ENCODE data around the gene RAB44.
A peak's percentile ranks its signal among the peaks of the same experiment; 100 is the strongest.

Gene RAB44

DNA sequence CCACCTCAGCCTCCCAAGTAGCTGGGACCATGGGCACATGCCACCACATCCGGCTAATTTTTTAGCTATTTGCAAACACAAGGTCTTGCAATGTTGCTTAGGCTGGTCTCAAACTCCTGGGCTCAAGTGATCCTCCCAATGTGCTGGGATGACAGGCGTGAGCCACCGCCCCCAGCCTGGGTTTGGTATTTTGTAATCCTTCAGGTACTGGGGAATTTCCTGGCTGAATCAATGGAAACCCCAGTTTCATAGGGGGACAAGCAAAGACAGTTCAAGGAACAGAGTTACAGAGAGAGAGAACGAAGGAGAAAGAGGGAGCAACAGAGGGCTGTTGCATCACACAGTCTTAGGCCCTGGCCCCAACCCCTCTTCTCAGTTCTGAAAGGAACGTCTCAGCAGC lies 35.7 kb downstream of the RAB44 start:
- Mint-ChIP-seq H3K4me1 (ENCODE audit: low read depth) (peaks cover 36% of the 10 kb centered on the region), H3K27me3 (ENCODE audit: low read depth) (no peaks in the 10 kb centered on the region), H3K27ac (no peak overlapping the region), H3K4me3 (no peak overlapping the region), H3K36me3 (ENCODE audit: low read depth) (no peaks in the 10 kb centered on the region), H3K9me3 (no peaks in the 10 kb centered on the region)

DNA sequence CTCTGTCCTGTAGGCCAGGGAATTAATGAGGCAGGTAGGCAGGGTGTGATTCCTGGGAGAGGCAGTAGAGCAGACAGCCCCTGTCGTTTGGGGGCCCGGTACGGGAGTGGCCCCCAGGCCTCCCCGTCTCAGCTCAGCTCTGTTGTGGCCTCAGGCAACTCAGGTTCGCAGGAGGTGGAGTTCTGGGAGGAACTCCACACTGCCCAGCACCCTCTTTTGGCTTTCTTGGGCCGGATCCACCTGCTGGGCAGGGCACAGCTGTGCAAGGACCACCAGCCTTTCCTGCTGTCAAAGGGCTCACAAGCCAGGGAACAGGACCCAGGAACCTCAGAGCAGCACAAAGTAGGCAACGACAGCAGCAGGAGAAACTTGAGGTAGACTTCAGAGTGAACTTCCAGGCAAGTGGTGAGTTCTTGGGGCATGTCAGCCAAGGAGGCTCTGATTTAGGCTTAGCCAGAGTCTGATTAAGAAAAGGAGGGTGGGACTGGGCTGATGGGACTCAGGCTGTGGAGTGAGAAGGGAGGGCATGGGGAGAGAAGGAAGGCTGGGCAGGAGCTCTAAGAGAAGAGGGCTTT lies 36.9 kb downstream of the RAB44 start:
- H3K9me3 Mint-ChIP-seq: no peaks in the 10 kb centered on the region
- no peaks in the 10 kb centered on the region for H3K36me3 Mint-ChIP-seq (ENCODE audit: low read depth)
- H3K4me3 Mint-ChIP-seq: peak overlapping the region; percentile 38
- no peaks in the 10 kb centered on the region for H3K27me3 Mint-ChIP-seq (ENCODE audit: low read depth)
- peaks cover 31% of the 10 kb centered on the region for H3K4me1 Mint-ChIP-seq (ENCODE audit: low read depth)
- peak overlapping the region; percentile 86 for H3K27ac Mint-ChIP-seq

DNA sequence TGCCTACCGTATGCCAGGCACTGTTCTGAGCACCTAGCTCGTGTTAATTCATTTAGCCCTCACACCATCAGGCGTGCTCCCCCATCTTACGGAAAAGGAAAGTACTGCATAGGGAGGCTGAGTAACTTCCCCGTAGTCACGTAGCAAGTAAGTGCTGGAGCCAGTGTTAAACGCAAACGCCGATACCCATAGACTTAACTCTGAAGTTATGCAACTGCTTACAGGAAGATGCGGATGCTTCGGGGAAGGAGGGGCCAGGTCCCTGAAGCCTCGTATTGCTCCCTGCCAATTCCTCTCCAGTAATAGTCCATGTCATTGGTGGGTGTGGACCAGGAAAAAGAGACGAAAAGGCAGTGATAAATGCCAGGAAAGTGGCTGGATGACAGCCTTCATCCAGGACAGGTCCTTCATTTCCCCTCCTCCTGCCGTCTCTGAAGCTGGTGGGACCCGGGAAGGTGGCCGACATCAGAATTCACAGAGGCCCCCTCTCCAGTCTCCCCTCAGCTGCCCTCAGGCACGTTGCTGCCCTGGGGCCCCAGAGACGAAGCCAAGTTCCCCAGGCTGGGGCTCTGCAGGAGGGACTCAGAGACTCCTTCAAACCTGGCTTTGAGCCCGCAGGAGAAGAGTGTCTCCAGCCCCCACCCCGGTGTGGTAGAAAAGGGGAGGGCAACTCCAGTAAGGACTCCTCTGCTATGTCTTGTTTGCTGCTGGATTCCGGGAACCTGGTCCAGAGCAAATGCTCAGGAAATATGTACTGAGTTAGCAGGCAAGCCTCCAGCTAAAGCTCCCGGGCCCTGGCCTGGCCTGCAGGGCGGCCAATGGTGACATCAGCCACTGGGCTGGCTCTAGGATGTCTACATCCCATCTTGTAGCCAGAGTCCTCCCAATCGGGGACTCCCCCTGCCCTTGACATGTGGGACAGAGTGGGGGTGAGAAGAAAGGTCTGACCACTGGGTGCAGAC lies 37.8 kb downstream of the RAB44 start:
- peaks cover 36% of the 10 kb centered on the region for H3K4me1 Mint-ChIP-seq (ENCODE audit: low read depth)
- H3K27ac Mint-ChIP-seq: peak overlapping the region; percentile 86
- no peaks in the 10 kb centered on the region for H3K27me3 Mint-ChIP-seq (ENCODE audit: low read depth)
- no peaks in the 10 kb centered on the region for H3K9me3 Mint-ChIP-seq
- H3K36me3 Mint-ChIP-seq (ENCODE audit: low read depth): no peaks in the 10 kb centered on the region
- H3K4me3 Mint-ChIP-seq: peak overlapping the region; percentile 38

DNA sequence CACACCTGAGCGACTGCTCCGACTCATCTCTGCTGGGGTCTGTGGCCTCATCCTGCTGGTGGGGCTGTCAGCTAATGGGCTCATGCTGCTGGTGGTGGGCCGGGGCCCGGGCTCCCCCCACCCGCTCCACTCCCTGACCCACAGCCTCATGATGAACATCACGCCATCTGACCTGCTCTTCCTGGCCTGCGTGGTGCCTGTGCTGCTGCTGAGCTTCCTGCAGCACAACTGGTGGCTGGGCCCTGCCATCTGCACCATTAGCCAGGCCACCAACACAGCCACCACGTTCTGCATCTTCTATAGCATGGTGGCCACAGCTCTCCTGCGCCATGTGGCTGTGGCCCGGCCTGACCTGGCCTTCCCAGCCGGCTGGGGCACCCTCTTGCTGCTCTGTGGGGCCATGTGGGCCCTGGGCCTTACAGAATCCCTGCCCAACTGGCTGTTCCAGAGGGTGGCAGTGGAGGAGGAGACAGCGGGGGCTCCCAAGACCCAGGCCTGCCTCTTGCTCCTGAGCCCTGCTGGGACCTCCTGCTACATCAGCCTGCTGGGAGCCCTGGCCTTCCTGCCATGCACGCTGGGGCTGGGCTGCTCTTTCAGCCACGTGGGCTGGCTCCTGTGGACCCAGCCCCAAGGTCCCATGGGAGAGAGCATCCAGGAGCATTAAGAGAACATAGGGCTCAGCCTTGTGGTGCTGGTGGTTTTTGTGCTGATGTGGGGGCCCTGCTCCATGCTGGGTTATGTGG lies 39.6 kb downstream of the RAB44 start:
- H3K36me3 Mint-ChIP-seq (ENCODE audit: low read depth): no peaks in the 10 kb centered on the region
- H3K27me3 Mint-ChIP-seq (ENCODE audit: low read depth): no peaks in the 10 kb centered on the region
- no peak overlapping the region for H3K4me3 Mint-ChIP-seq
- peaks cover 29% of the 10 kb centered on the region for H3K4me1 Mint-ChIP-seq (ENCODE audit: low read depth)
- no peaks in the 10 kb centered on the region for H3K9me3 Mint-ChIP-seq
- peak overlapping the region; percentile 55 for H3K27ac Mint-ChIP-seq

DNA sequence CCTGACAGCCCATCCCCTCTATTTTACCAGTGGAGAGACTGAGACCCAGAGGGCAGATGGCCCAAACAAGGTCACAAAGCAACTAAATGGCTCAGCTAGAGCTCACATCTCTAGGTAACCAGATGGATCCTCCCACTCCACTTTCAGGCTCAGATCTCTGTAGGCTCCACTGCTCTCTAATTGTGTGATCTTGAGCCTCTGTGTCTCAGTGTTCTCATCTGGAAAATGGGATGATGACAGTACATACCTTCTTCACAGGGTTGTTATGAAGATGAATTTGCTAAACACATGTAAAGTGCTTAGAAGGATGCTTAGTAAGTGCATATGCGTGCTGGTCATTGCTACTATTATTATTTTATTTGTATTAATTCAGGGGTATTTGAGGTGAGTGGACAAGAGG lies 40.5 kb downstream of the RAB44 start:
- H3K27ac Mint-ChIP-seq: no peak overlapping the region
- H3K27me3 Mint-ChIP-seq (ENCODE audit: low read depth): no peaks in the 10 kb centered on the region
- H3K36me3 Mint-ChIP-seq (ENCODE audit: low read depth): no peaks in the 10 kb centered on the region
- peaks cover 35% of the 10 kb centered on the region for H3K4me1 Mint-ChIP-seq (ENCODE audit: low read depth)
- no peak overlapping the region for H3K4me3 Mint-ChIP-seq
- H3K9me3 Mint-ChIP-seq: no peaks in the 10 kb centered on the region

DNA sequence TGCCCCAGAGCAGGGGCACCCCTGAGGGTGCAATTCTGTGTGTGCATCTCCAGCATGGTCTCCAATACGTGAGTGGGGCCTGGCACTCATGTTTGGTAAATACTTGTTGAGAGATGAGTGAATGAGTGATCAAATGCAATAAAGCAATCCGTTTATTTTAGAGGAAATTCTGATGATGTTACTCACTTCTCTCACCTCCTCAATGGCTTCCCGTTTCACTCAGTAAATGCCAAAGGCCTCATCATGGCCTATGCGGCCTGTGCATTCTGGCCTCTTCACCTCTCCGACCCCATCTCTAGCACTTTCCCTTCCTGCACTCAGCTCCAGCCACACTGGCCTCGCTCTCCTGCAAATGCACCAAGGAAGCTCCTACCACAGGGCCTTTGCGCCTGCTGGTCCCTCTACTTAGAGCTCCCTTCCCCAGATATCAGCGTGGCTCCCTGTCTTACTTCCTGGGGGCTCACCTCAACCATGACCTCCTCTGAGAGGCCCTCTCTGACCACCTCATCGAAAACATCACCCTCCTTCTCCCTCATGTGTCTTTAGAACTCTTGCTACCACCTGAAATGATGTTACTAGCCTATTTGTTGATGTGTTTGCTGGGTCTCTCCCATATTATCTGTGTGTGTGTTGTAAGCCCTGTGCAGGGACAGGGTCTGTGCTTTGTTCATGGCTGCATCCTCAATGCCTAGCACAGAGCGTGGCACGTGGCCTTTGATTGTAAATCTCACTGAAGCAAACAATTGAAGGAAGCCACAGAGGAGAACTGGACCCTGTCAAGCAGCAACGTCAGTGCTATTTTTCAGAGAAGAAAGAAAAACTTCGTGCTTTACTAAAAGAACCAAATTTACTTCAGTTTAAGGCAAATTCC lies 42.6 kb downstream of the RAB44 start:
- Mint-ChIP-seq H3K9me3 (no peaks in the 10 kb centered on the region), H3K36me3 (ENCODE audit: low read depth) (no peaks in the 10 kb centered on the region), H3K4me3 (no peak overlapping the region), H3K4me1 (ENCODE audit: low read depth) (peaks cover 33% of the 10 kb centered on the region), H3K27ac (peak overlapping the region; percentile 1), H3K27me3 (ENCODE audit: low read depth) (no peaks in the 10 kb centered on the region)

DNA sequence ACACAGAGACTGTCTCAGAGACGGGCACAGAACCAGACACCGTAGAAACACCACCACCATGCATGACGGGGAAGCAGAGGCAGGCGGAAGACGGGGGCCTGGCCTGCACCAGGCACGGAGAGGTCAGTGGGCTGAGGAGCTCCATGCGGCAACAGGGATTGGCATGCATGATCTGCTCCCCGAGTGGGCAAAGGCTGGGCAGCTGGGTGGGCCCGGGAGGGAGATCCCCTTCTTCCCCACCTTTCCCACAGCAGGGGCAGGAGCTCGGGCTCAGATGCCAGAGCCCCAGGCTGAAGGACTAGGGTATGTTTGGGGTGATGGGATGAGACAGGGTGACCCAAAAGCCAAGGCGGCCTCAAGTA lies 43.2 kb downstream of the RAB44 start:
- H3K9me3 Mint-ChIP-seq: no peaks in the 10 kb centered on the region
- H3K27me3 Mint-ChIP-seq (ENCODE audit: low read depth): no peaks in the 10 kb centered on the region
- no peaks in the 10 kb centered on the region for H3K36me3 Mint-ChIP-seq (ENCODE audit: low read depth)
- no peak overlapping the region for H3K27ac Mint-ChIP-seq
- peaks cover 32% of the 10 kb centered on the region for H3K4me1 Mint-ChIP-seq (ENCODE audit: low read depth)
- H3K4me3 Mint-ChIP-seq: no peak overlapping the region

DNA sequence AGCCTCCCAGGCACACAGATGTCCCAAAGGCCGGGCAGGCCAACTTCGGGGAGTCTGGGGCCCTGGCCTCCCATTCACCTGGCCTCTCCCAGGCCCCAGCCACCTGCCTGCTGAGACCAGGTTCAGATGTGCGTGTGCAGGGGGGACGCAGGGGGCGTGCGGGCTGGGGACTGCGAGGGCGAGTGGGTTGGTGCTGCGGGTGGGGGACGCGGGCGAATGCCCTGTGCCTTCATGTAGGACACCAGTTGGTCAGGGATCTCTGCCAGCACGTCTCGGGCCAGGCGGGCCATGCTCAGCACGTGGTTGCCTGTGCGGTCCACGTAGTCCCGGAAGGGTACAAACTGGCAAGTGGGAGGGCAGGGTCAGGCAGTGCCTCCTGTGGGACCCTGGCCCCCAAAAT lies 44.5 kb downstream of the RAB44 start:
- no peak overlapping the region for H3K27ac Mint-ChIP-seq
- H3K9me3 Mint-ChIP-seq: no peaks in the 10 kb centered on the region
- peaks cover 30% of the 10 kb centered on the region for H3K4me1 Mint-ChIP-seq (ENCODE audit: low read depth)
- no peaks in the 10 kb centered on the region for H3K36me3 Mint-ChIP-seq (ENCODE audit: low read depth)
- no peaks in the 10 kb centered on the region for H3K27me3 Mint-ChIP-seq (ENCODE audit: low read depth)
- no peak overlapping the region for H3K4me3 Mint-ChIP-seq

DNA sequence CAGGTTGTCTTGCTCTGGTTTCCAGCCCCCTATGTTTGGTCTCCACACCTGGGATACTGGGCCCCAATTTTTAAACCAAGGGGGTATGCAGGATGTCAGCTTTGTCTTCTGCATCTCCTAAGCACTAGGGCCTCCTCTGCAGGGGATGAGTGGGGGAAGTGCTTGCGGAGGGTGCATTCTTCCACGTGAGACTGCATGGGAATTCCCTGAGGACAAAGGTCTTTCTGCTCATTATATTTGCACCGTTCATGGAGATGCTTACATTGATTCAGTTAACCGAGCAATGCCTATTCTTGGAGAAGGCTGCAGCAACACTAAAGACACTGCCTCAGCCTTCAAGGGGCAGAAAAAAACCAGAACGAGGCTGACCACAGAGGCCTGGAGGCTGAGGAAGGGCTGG lies 45.4 kb downstream of the RAB44 start:
- no peak overlapping the region for H3K4me3 Mint-ChIP-seq
- peak overlapping the region; percentile 28 for H3K27ac Mint-ChIP-seq
- no peaks in the 10 kb centered on the region for H3K27me3 Mint-ChIP-seq (ENCODE audit: low read depth)
- H3K4me1 Mint-ChIP-seq (ENCODE audit: low read depth): peaks cover 31% of the 10 kb centered on the region
- no peaks in the 10 kb centered on the region for H3K36me3 Mint-ChIP-seq (ENCODE audit: low read depth)
- H3K9me3 Mint-ChIP-seq: no peaks in the 10 kb centered on the region

DNA sequence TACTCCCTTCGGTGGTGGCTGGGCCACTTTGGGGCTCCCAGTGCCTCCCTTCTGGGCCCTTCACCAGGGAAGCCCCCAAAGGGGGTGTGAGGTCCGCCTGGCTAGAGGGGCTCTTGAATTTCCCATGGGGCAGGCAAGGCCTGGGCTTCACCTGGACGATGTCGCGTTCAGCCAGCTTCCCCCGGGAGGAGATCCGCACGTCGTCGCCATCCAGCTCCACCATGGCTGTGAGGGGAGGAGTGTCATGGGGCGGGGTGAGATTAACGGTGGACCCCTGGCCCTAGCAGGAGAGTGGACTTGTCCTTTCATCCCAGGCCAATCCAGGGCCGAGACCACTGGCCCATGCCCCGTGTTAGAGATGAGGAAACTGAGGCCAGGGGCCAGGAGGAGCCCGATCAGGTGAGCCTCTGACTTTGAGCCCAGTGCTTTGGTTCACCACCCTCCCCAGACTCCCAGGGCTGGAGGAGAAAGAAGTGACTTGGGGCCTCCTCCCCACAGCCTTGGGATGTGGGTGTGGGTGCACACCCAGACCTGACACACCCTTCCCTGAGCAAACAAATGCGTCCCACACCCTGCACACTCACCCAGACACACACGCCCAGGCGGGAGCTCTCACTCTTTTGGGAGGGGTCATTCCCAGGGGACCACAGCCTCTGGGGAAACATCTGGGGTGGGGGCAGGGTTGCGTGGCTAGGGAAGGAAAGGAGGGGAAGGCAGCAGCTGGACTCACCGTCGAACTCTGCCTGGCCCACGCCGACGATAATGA lies 46.1 kb downstream of the RAB44 start:
- peaks cover 31% of the 10 kb centered on the region for H3K4me1 Mint-ChIP-seq (ENCODE audit: low read depth)

DNA sequence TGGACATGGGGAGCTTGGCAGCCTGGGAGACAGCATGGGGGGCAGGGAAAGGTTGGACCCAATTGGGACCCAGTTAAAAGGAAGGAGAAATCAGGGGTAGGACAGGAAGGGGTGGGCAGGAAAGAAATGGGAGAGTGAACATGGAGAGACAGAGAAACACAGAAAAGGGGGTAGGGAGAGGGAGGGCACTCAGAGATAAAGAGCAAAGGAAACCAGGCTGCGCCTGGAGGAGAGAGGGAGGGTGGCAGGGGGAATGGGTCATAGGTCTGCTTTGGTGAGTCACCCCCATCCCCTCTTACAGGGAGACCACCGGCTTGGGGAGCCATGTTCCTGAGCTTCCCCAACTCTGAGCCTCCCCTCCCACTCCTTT lies 46.7 kb downstream of the RAB44 start:
- Mint-ChIP-seq H3K9me3 (peaks cover 11% of the 10 kb centered on the region), H3K27me3 (ENCODE audit: low read depth) (no peaks in the 10 kb centered on the region), H3K4me1 (ENCODE audit: low read depth) (peaks cover 31% of the 10 kb centered on the region), H3K4me3 (no peak overlapping the region), H3K36me3 (ENCODE audit: low read depth) (peaks cover 5% of the 10 kb centered on the region), H3K27ac (peak overlapping the region; percentile 79)

More for the DNA sequence above, 46.1 kb downstream of the RAB44 start:
- peak overlapping the region; percentile 28 for H3K4me3 Mint-ChIP-seq
- H3K27ac Mint-ChIP-seq: peak overlapping the region; percentile 79
- H3K36me3 Mint-ChIP-seq (ENCODE audit: low read depth): no peaks in the 10 kb centered on the region
- H3K9me3 Mint-ChIP-seq: peaks cover 5% of the 10 kb centered on the region
- H3K27me3 Mint-ChIP-seq (ENCODE audit: low read depth): no peaks in the 10 kb centered on the region

DNA sequence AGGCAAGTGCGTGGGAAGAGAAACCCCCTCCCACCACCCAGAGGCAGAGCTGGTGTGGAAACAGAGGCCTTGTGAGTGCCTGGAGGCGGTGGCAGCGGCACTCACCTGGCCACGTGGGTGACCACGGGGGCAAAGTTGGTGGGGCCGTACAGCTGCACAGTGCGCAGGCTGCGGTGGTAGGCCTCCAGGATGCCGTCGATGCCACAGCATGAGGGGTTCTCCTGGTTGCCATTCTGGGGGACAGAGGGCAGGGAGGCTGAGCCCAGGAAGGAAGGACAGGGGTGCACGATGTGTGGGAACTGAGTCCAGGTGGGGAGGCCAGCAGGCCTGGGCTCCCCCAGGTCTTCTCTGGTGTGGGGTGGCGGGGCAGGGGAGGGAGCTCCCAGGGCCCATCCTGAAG lies 47.7 kb downstream of the RAB44 start:
- Mint-ChIP-seq H3K4me3 (no peak overlapping the region), H3K36me3 (ENCODE audit: low read depth) (peaks cover 11% of the 10 kb centered on the region), H3K9me3 (peaks cover 15% of the 10 kb centered on the region), H3K27me3 (ENCODE audit: low read depth) (no peaks in the 10 kb centered on the region), H3K4me1 (ENCODE audit: low read depth) (peaks cover 27% of the 10 kb centered on the region), H3K27ac (no peak overlapping the region)

DNA sequence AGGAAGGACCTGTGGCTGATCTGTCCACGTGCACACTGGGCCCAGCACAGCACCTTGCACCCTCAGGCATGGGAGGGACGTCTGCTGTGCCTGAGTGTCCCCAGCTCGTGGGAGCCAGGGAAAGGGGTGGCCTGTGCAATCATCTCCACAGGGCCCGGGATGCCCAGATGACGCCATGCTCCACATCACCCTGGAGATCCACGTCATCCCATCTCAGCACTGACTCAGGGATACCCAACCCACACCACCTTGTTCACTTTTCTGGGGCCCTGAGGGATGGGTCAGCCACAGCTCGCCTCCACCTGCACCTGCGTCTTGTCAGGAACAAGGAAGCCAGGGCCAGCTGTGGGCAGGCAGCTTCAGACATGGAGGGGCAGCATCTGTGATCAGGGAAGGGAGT lies 48.2 kb downstream of the RAB44 start:
- peaks cover 20% of the 10 kb centered on the region for H3K9me3 Mint-ChIP-seq
- H3K36me3 Mint-ChIP-seq (ENCODE audit: low read depth): peaks cover 11% of the 10 kb centered on the region
- peaks cover 24% of the 10 kb centered on the region for H3K4me1 Mint-ChIP-seq (ENCODE audit: low read depth)
- no peak overlapping the region for H3K4me3 Mint-ChIP-seq
- H3K27me3 Mint-ChIP-seq (ENCODE audit: low read depth): no peaks in the 10 kb centered on the region
- H3K27ac Mint-ChIP-seq: no peak overlapping the region
